HepG2 (cell line): ENCODE measurements around the gene CNOT8. TPM values are rescaled to one million over a fixed set of nuclear protein-coding genes. Genes with fewer than 3 reads are reported as not detected.

Source experiments
- ATM ChIP-seq: fragments of 450-650 bp; IDR thresholded peaks from 2 replicates; pipeline ENCODE4 v1.7.1; 2017; ENCODE audit warnings: mild to moderate bottlenecking, borderline replicate concordance
- ELF3 ChIP-seq: IDR thresholded peaks from 2 replicates; pipeline ENCODE4 v1.6.1; 2016; ENCODE audit warnings: missing genetic modification reagents, missing compliant biosample characterization
- FOXP4 ChIP-seq: sonication (generic); formaldehyde crosslinking; IDR thresholded peaks from 2 replicates; pipeline ENCODE4 v1.4.0; 2020; ENCODE audit warnings: missing genetic modification reagents
- GTF2F1 ChIP-seq: fragments of 150-350 bp; IDR thresholded peaks from 2 replicates; pipeline ENCODE4 v1.6.1; 2014; ENCODE audit warnings: low read length
- HDAC6 ChIP-seq: fragments of 200-600 bp; sonication (generic); IDR thresholded peaks from 2 replicates; pipeline ENCODE4 v1.7.0; 2017; ENCODE audit warnings: mild to moderate bottlenecking, antibody characterized with exemption, low read length, low read depth
- HHEX ChIP-seq: IDR thresholded peaks from 2 replicates; pipeline ENCODE4 v1.6.1; 2016; ENCODE audit warnings: control low read depth
- KMT2A ChIP-seq: sonication (generic); formaldehyde crosslinking; IDR thresholded peaks from 2 replicates; pipeline ENCODE4 v1.4.0; 2020; ENCODE audit warnings: missing genetic modification reagents
- MAZ ChIP-seq, 2 experiments: sonication (generic) in 1 of 2; formaldehyde crosslinking in 1 of 2; IDR thresholded peaks; 2 replicates each; pipeline versions ENCODE4 v1.5.0 to v1.6.1; 2012 to 2020; ENCODE audit warnings: low read depth in 2 of 2, mild to moderate bottlenecking in 2 of 2, borderline replicate concordance in 1 of 2, improper control_type of control experiment in 1 of 2, low read length in 1 of 2, missing genetic modification reagents in 1 of 2, moderate library complexity in 1 of 2
- NRL ChIP-seq: sonication (generic); formaldehyde crosslinking; IDR thresholded peaks from 2 replicates; pipeline ENCODE4 v1.5.0; 2020; ENCODE audit warnings: missing genetic modification reagents, mild to moderate bottlenecking, moderate library complexity, borderline replicate concordance
- RFXANK ChIP-seq: IDR thresholded peaks from 2 replicates; pipeline ENCODE4 v1.6.1; 2016
- SETDB1 ChIP-seq: sonication (generic); formaldehyde crosslinking; IDR thresholded peaks from 2 replicates; pipeline ENCODE4 v1.5.1; 2020; ENCODE audit warnings: missing genetic modification reagents, mild to moderate bottlenecking, borderline replicate concordance
- ZBTB33 ChIP-seq: sonication (generic); formaldehyde crosslinking; IDR thresholded peaks from 2 replicates; pipeline ENCODE4 v1.4.0; 2020; ENCODE audit warnings: missing genetic modification reagents
- ZFYVE20 ChIP-seq: sonication (generic); formaldehyde crosslinking; IDR thresholded peaks from 2 replicates; pipeline ENCODE4 v1.8.0; 2023; ENCODE audit warnings: low read depth, mild to moderate bottlenecking, moderate library complexity, missing genetic modification reagents, borderline replicate concordance
- ZIK1 ChIP-seq: sonication (generic); formaldehyde crosslinking; IDR thresholded peaks from 2 replicates; pipeline ENCODE4 v1.5.0; 2020; ENCODE audit warnings: mild to moderate bottlenecking, low read depth, missing genetic modification reagents, borderline replicate concordance
- ZNF570 ChIP-seq: sonication (generic); formaldehyde crosslinking; IDR thresholded peaks from 2 replicates; pipeline ENCODE4 v1.4.0; 2020; ENCODE audit warnings: mild to moderate bottlenecking, missing genetic modification reagents, borderline replicate concordance
- ZNF737 ChIP-seq: sonication (generic); formaldehyde crosslinking; IDR thresholded peaks from 2 replicates; pipeline ENCODE4 v1.5.0; 2020; ENCODE audit warnings: missing genetic modification reagents, mild to moderate bottlenecking, borderline replicate concordance
- ZNF839 ChIP-seq: sonication (generic); formaldehyde crosslinking; IDR thresholded peaks from 2 replicates; pipeline ENCODE4 v1.4.0; 2020; ENCODE audit warnings: missing genetic modification reagents, mild to moderate bottlenecking, borderline replicate concordance
- polyA plus RNA-seq, 8 experiments: library from polyadenylated mRNA; depleted of rRNA in 3 of 8; stranded (reverse) in 7 of 8; unstranded in 1 of 8; fragments of >200 nt; fragmentation: Illumina TruSeq in 4 of 8; extraction: Trizol in 4 of 8; gene quantifications; 2 replicates each; pipeline versions ENCODE4 v1.2.1 to v1.2.3, GENCODE V29; 2011 to 2016; ENCODE audit warnings: low read depth in 4 of 8, missing spikeins in 1 of 8, mixed read lengths in 1 of 8; ENCODE audit not compliant: insufficient read depth in 1 of 8
- total RNA-seq, 5 experiments: library from RNA; depleted of rRNA; stranded (reverse); fragments of >200 nt; fragmentation: Illumina TruSeq; extraction: Trizol; gene quantifications; 2 replicates each; pipeline ENCODE4 v1.2.3, GENCODE V29; 2016; ENCODE audit warnings: low read depth in 1 of 5
- TF ChIP-seq, protein P1 (sequence below): sonication (generic); formaldehyde crosslinking; IDR thresholded peaks from 2 replicates; pipeline ENCODE4 v1.5.0; 2020; ENCODE audit warnings: missing genetic modification reagents
- TF ChIP-seq, protein P2 (sequence below): sonication (generic); formaldehyde crosslinking; IDR thresholded peaks from 2 replicates; pipeline ENCODE4 v1.4.0; 2020; ENCODE audit warnings: missing genetic modification reagents, borderline replicate concordance
- TF ChIP-seq, protein P3 (sequence below): sonication (generic); formaldehyde crosslinking; IDR thresholded peaks from 2 replicates; pipeline ENCODE4 v1.9.0; 2021; ENCODE audit warnings: missing genetic modification reagents, borderline replicate concordance
- TF ChIP-seq, protein P4 (sequence below): sonication (generic); formaldehyde crosslinking; IDR thresholded peaks from 2 replicates; pipeline ENCODE4 v1.5.0; 2020; ENCODE audit warnings: missing genetic modification reagents, mild to moderate bottlenecking, borderline replicate concordance

Gene CNOT8
- total and polyA plus RNA-seq, 2 of the 13 experiments (the other 11 are each of a cell fraction or from before 2014, with no cell fraction given) = 37.1 to 74.9 TPM

GRCh38 chr5:154834053-154834452 lies 24.4 kb upstream of the CNOT8 start (continued):
- TF ChIP-seq MAZ (IDR thresholded peaks at IDR 0.05; ENCODE audit: borderline replicate concordance, low read depth, low read length) (no peak), MAZ (CRISPR knock-in tag; IDR thresholded peaks at IDR 0.05; ENCODE audit: low read depth) (no peak), ZFYVE20 (CRISPR knock-in tag) (no peak), ZNF737 (CRISPR knock-in tag) (no peak), KMT2A (CRISPR knock-in tag) (no peak), SETDB1 (CRISPR knock-in tag) (no peak), GTF2F1 (no peak), NRL (CRISPR knock-in tag) (no peak), ATM (no peak), ELF3 (peak; percentile 68), ZNF839 (CRISPR knock-in tag) (no peak), FOXP4 (CRISPR knock-in tag) (peak; percentile 93), ZBTB33 (no peak), ZIK1 (CRISPR knock-in tag) (no peak), ZNF570 (CRISPR knock-in tag) (no peak), HHEX (CRISPR knock-in tag) (peak; percentile 85), HDAC6 (no peak), RFXANK (CRISPR knock-in tag) (no peak)
- TF ChIP-seq, protein P1, sequence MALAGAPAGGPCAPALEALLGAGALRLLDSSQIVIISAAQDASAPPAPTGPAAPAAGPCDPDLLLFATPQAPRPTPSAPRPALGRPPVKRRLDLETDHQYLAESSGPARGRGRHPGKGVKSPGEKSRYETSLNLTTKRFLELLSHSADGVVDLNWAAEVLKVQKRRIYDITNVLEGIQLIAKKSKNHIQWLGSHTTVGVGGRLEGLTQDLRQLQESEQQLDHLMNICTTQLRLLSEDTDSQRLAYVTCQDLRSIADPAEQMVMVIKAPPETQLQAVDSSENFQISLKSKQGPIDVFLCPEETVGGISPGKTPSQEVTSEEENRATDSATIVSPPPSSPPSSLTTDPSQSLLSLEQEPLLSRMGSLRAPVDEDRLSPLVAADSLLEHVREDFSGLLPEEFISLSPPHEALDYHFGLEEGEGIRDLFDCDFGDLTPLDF = no peak
- TF ChIP-seq, protein P2, sequence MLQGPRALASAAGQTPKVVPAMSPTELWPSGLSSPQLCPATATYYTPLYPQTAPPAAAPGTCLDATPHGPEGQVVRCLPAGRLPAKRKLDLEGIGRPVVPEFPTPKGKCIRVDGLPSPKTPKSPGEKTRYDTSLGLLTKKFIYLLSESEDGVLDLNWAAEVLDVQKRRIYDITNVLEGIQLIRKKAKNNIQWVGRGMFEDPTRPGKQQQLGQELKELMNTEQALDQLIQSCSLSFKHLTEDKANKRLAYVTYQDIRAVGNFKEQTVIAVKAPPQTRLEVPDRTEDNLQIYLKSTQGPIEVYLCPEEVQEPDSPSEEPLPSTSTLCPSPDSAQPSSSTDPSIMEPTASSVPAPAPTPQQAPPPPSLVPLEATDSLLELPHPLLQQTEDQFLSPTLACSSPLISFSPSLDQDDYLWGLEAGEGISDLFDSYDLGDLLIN (CRISPR knock-in tag) = no peak
- TF ChIP-seq, protein P3, sequence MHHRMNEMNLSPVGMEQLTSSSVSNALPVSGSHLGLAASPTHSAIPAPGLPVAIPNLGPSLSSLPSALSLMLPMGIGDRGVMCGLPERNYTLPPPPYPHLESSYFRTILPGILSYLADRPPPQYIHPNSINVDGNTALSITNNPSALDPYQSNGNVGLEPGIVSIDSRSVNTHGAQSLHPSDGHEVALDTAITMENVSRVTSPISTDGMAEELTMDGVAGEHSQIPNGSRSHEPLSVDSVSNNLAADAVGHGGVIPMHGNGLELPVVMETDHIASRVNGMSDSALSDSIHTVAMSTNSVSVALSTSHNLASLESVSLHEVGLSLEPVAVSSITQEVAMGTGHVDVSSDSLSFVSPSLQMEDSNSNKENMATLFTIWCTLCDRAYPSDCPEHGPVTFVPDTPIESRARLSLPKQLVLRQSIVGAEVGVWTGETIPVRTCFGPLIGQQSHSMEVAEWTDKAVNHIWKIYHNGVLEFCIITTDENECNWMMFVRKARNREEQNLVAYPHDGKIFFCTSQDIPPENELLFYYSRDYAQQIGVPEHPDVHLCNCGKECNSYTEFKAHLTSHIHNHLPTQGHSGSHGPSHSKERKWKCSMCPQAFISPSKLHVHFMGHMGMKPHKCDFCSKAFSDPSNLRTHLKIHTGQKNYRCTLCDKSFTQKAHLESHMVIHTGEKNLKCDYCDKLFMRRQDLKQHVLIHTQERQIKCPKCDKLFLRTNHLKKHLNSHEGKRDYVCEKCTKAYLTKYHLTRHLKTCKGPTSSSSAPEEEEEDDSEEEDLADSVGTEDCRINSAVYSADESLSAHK (CRISPR knock-in tag) = no peak
- TF ChIP-seq, protein P4, sequence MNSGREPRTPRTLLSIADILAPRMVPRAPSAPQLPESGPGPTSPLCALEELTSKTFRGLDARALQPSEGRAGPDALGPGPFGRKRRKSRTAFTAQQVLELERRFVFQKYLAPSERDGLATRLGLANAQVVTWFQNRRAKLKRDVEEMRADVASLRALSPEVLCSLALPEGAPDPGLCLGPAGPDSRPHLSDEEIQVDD (CRISPR knock-in tag) = no peak
